ENCODE results near the gene SMARCC1. TPM values are rescaled to one million over a fixed set of nuclear protein-coding genes. Genes with fewer than 3 reads are reported as not detected.
"Not testable (repeated sequence)": the region's sequence is repeated elsewhere in the genome, so short reads cannot be mapped to it uniquely, and the experiment has no call there.

SMARCC1 gene
- total RNA-seq, 1 donor, result 44.5 TPM

- no peak for TF ChIP-seq CTCF (IDR thresholded peaks at IDR 0.05; ENCODE audit: insufficient read depth, low read length)
- no peak for DNase-seq (ENCODE audit: low read depth)
- H3K4me3 ChIP-seq (ENCODE audit: low read depth, low read length), result no peak overlapping the region
Observed at GRCh38 chr3:47772047-47772446, 9.6 kb downstream of the SMARCC1 start.

- no peak for DNase-seq (ENCODE audit: low read depth)
- TF ChIP-seq CTCF (IDR thresholded peaks at IDR 0.05; ENCODE audit: insufficient read depth, low read length), result no peak
- no peak overlapping the region for H3K4me3 ChIP-seq (ENCODE audit: low read depth, low read length)
Observed at GRCh38 chr3:47766186-47766585, 15.5 kb downstream of the SMARCC1 start.

- DNase-seq (ENCODE audit: low read depth), result peak; percentile 37
- H3K4me3 ChIP-seq (ENCODE audit: low read depth, low read length), result no peak overlapping the region
- no peak for TF ChIP-seq CTCF (IDR thresholded peaks at IDR 0.05; ENCODE audit: insufficient read depth, low read length)
Observed at GRCh38 chr3:47762233-47762632, 19.5 kb downstream of the SMARCC1 start.

GRCh38 chr3:47761046-47761445 is 20.6 kb downstream of the SMARCC1 start:
- no peak overlapping the region for H3K4me3 ChIP-seq (ENCODE audit: low read depth, low read length)
- TF ChIP-seq CTCF (IDR thresholded peaks at IDR 0.05; ENCODE audit: insufficient read depth, low read length), result no peak
- no peak for DNase-seq (ENCODE audit: low read depth)

- H3K4me3 ChIP-seq (ENCODE audit: low read depth, low read length); DNase-seq (ENCODE audit: low read depth): not testable (repeated sequence)
Observed at GRCh38 chr3:47760207-47760606, 21.5 kb downstream of the SMARCC1 start.

- no peak for DNase-seq (ENCODE audit: low read depth)
- no peak overlapping the region for H3K4me3 ChIP-seq (ENCODE audit: low read depth, low read length)
- no peak for TF ChIP-seq CTCF (IDR thresholded peaks at IDR 0.05; ENCODE audit: insufficient read depth, low read length)
Observed at GRCh38 chr3:47758261-47759025, 23.2 kb downstream of the SMARCC1 start.

GRCh38 chr3:47752716-47753115 is 29.0 kb downstream of the SMARCC1 start:
- no peak overlapping the region for H3K4me3 ChIP-seq (ENCODE audit: low read depth, low read length)
- TF ChIP-seq CTCF (IDR thresholded peaks at IDR 0.05; ENCODE audit: insufficient read depth, low read length), result no peak
- no peak for DNase-seq (ENCODE audit: low read depth)

- not testable (repeated sequence) for DNase-seq (ENCODE audit: low read depth); H3K4me3 ChIP-seq (ENCODE audit: low read depth, low read length)
Observed at GRCh38 chr3:47750811-47751354, 30.8 kb downstream of the SMARCC1 start.

All from fibroblast of the aortic adventitia (primary cell).